ENCODE data around the gene PARP8. TPM values are rescaled to one million over a fixed set of nuclear protein-coding genes. Genes with fewer than 3 reads are reported as not detected.

The PARP8 gene
- total RNA-seq, 1 donor from 2014 or later: 13.6 TPM

GRCh38 chr5:50786073-50786472, 119.6 kb downstream of the PARP8 start:
- Mint-ChIP-seq H3K4me1 (ENCODE audit: unreplicated experiment) (peaks cover 4% of the 10 kb centered on the region), H3K9me3 (ENCODE audit: unreplicated experiment) (no peaks in the 10 kb centered on the region), H3K36me3 (ENCODE audit: low read depth, unreplicated experiment) (no peaks in the 10 kb centered on the region), H3K27me3 (ENCODE audit: unreplicated experiment) (no peaks in the 10 kb centered on the region), H3K4me3 (ENCODE audit: unreplicated experiment) (no peak overlapping the region), H3K27ac (ENCODE audit: unreplicated experiment) (no peak overlapping the region)
- DNase-seq (ENCODE audit: low spot score): no peak
- no peak for TF ChIP-seq CTCF (IDR thresholded peaks at IDR 0.05; ENCODE audit: unreplicated experiment)

GRCh38 chr5:50791813-50792212, 125.4 kb downstream of the PARP8 start:
- peaks cover 4% of the 10 kb centered on the region for H3K4me1 Mint-ChIP-seq (ENCODE audit: unreplicated experiment)
- H3K27ac Mint-ChIP-seq (ENCODE audit: unreplicated experiment): no peak overlapping the region

DNA sequence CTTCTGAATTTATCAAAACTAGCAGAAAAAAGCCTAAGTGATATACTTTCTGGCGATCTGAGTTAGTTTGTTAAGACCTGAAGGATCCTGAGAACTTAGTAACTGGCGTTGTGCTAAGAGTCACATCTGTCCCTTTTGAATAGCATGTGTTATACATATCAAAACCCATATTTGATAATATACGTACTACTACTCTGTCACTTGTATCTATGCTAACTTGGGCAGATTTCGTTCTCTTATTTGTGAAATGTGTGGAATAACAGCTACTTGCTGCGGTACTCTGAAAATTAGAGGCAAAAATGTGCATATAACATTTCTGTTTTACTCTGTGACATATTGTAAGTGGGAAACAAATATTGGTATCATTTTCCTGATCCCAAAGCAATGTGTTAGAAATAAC, 126.4 kb downstream of the PARP8 start:
- Mint-ChIP-seq H3K27me3 (ENCODE audit: unreplicated experiment) (no peaks in the 10 kb centered on the region), H3K27ac (ENCODE audit: unreplicated experiment) (no peak overlapping the region), H3K4me1 (ENCODE audit: unreplicated experiment) (no peaks in the 10 kb centered on the region), H3K36me3 (ENCODE audit: low read depth, unreplicated experiment) (no peaks in the 10 kb centered on the region), H3K9me3 (ENCODE audit: unreplicated experiment) (no peaks in the 10 kb centered on the region), H3K4me3 (ENCODE audit: unreplicated experiment) (no peak overlapping the region)
- no peak for DNase-seq (ENCODE audit: low spot score)
- no peak for TF ChIP-seq CTCF (IDR thresholded peaks at IDR 0.05; ENCODE audit: unreplicated experiment)

More at GRCh38 chr5:50791813-50792212, 125.4 kb downstream of the PARP8 start:
- Mint-ChIP-seq H3K36me3 (ENCODE audit: low read depth, unreplicated experiment) (no peaks in the 10 kb centered on the region), H3K27me3 (ENCODE audit: unreplicated experiment) (no peaks in the 10 kb centered on the region), H3K9me3 (ENCODE audit: unreplicated experiment) (no peaks in the 10 kb centered on the region), H3K4me3 (ENCODE audit: unreplicated experiment) (no peak overlapping the region)
- DNase-seq (ENCODE audit: low spot score): no peak
- no peak for TF ChIP-seq CTCF (IDR thresholded peaks at IDR 0.05; ENCODE audit: unreplicated experiment)

- H3K27me3 Mint-ChIP-seq (ENCODE audit: unreplicated experiment): no peaks in the 10 kb centered on the region
- no peak for DNase-seq (ENCODE audit: low spot score)
- H3K4me1 Mint-ChIP-seq (ENCODE audit: unreplicated experiment): no peaks in the 10 kb centered on the region
- no peak overlapping the region for H3K27ac Mint-ChIP-seq (ENCODE audit: unreplicated experiment)
- no peak for TF ChIP-seq CTCF (IDR thresholded peaks at IDR 0.05; ENCODE audit: unreplicated experiment)
- no peak overlapping the region for H3K4me3 Mint-ChIP-seq (ENCODE audit: unreplicated experiment)
- H3K9me3 Mint-ChIP-seq (ENCODE audit: unreplicated experiment): no peaks in the 10 kb centered on the region
- H3K36me3 Mint-ChIP-seq (ENCODE audit: low read depth, unreplicated experiment): no peaks in the 10 kb centered on the region
Measured at GRCh38 chr5:50794812-50795211, 128.4 kb downstream of the PARP8 start.

DNA sequence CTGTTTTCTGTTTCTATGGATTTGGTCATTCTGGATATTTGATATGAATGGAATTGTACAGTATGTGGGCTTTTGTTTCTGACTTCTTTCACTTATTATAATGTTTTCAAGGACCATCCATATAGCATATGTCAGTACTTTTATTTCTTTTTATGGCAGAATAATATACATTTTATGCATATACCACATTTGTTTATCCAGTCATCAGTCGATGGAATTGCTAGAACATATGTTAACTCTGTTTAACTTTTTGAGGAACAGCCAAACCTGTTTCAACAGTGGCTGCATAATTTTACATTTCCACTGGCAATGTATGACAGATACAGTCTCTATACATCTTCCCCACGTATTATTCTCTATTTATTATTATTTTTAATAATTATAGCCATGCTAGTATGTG, 131.6 kb downstream of the PARP8 start:
- H3K4me3 Mint-ChIP-seq (ENCODE audit: unreplicated experiment): no peak overlapping the region
- H3K27ac Mint-ChIP-seq (ENCODE audit: unreplicated experiment): no peak overlapping the region
- no peaks in the 10 kb centered on the region for H3K9me3 Mint-ChIP-seq (ENCODE audit: unreplicated experiment)
- no peaks in the 10 kb centered on the region for H3K27me3 Mint-ChIP-seq (ENCODE audit: unreplicated experiment)
- DNase-seq (ENCODE audit: low spot score): no peak
- no peak for TF ChIP-seq CTCF (IDR thresholded peaks at IDR 0.05; ENCODE audit: unreplicated experiment)
- no peaks in the 10 kb centered on the region for H3K36me3 Mint-ChIP-seq (ENCODE audit: low read depth, unreplicated experiment)
- H3K4me1 Mint-ChIP-seq (ENCODE audit: unreplicated experiment): no peaks in the 10 kb centered on the region
